Measurements from ENCODE around the gene IGSF11. TPM values are rescaled to one million over a fixed set of nuclear protein-coding genes. Genes with fewer than 3 reads are reported as not detected.

Gene IGSF11
- total RNA-seq, 1 donor from 2014 or later, result 1.1 TPM

GRCh38 chr3:118907909-118908308, 126.7 kb downstream of the IGSF11 start:
- Histone ChIP-seq H3K27me3 (ENCODE audit: control insufficient read depth, insufficient read depth, low read length) (no peaks in the 10 kb centered on the region), H3K36me3 (ENCODE audit: control insufficient read depth, insufficient read depth, low read length) (no peaks in the 10 kb centered on the region), H3K4me3 (ENCODE audit: low read depth, low read length) (no peak overlapping the region)
- TF ChIP-seq, protein P1, sequence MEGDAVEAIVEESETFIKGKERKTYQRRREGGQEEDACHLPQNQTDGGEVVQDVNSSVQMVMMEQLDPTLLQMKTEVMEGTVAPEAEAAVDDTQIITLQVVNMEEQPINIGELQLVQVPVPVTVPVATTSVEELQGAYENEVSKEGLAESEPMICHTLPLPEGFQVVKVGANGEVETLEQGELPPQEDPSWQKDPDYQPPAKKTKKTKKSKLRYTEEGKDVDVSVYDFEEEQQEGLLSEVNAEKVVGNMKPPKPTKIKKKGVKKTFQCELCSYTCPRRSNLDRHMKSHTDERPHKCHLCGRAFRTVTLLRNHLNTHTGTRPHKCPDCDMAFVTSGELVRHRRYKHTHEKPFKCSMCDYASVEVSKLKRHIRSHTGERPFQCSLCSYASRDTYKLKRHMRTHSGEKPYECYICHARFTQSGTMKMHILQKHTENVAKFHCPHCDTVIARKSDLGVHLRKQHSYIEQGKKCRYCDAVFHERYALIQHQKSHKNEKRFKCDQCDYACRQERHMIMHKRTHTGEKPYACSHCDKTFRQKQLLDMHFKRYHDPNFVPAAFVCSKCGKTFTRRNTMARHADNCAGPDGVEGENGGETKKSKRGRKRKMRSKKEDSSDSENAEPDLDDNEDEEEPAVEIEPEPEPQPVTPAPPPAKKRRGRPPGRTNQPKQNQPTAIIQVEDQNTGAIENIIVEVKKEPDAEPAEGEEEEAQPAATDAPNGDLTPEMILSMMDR (IDR thresholded peaks at IDR 0.05; ENCODE audit: insufficient read depth, low read length, severe bottlenecking), result no peak
- FAIRE-seq, result no peak
- DNase-seq (ENCODE audit: low read depth), result no peak

DNA sequence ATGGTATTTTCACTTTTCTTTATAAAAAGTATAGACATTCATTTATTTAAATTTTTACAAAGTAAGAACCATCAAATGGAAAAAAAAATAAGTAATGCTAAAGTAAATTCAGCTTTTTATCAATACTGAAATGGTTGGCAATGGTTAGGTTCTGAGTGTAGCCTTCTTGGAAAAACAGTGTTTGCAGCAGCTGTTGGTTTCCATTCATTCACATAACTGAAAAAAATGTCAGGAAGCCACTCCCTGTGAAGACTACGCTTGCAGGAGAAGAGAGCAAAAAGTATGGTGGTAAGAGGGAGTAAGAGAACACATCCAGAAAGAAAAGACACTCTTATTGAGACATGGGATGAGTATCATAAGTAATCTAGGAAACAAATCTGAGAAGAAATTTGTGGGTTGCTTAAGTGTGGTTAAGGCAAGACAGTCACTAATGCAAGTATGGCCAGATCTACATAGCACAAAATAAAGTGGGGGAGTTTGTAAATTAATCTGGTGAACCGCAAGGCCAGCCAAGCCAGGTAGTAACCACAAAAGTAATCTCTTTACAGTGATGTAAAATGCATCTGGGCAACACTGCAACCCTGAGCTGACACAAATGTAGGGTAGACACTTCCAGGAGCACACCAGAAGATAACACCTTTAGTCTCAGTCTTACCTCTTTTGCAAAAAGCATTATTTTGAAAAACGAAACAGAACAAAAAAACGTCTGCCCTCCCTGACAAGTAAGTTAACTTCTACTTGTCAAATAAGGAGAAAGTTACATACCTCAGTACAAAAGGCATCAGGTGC, 133.7 kb downstream of the IGSF11 start:
- FAIRE-seq, result no peak
- H3K4me3 ChIP-seq (ENCODE audit: low read depth, low read length), result no peak overlapping the region
- DNase-seq (ENCODE audit: low read depth), result no peak
- no peaks in the 10 kb centered on the region for H3K36me3 ChIP-seq (ENCODE audit: control insufficient read depth, insufficient read depth, low read length)
- TF ChIP-seq, protein P1 (IDR thresholded peaks at IDR 0.05; ENCODE audit: insufficient read depth, low read length, severe bottlenecking), result no peak
- H3K27me3 ChIP-seq (ENCODE audit: control insufficient read depth, insufficient read depth, low read length), result no peaks in the 10 kb centered on the region

DNA sequence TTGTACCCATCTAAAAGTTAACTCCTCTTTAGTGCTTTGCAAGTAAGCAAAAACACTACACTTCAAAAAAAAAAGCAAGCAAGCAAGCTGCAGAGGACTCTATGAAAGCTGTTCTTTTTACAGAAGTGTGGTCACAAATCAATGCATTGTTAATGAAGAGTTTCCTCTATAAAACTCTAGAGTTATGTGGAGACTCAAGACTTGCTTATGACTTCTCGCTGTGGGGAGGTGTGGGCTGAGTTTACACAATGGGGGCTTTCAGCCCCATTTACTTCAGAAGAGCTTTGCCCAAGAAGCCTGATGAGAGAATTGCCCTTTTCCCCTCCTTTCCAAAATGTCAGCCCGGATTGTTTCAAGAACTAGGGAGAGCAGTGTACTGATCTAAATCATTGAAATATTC, 144.4 kb downstream of the IGSF11 start:
- FAIRE-seq (no peak), DNase-seq (ENCODE audit: low read depth) (no peak)
- no peak overlapping the region for H3K4me3 ChIP-seq (ENCODE audit: low read depth, low read length)
- TF ChIP-seq, protein P1 (IDR thresholded peaks at IDR 0.05; ENCODE audit: insufficient read depth, low read length, severe bottlenecking), result no peak
- no peaks in the 10 kb centered on the region for H3K36me3 ChIP-seq (ENCODE audit: control insufficient read depth, insufficient read depth, low read length)
- no peaks in the 10 kb centered on the region for H3K27me3 ChIP-seq (ENCODE audit: control insufficient read depth, insufficient read depth, low read length)

GRCh38 chr3:118889691-118890090, 145.0 kb downstream of the IGSF11 start:
- FAIRE-seq, result no peak
- H3K27me3 ChIP-seq (ENCODE audit: control insufficient read depth, insufficient read depth, low read length), result no peaks in the 10 kb centered on the region
- TF ChIP-seq, protein P1 (IDR thresholded peaks at IDR 0.05; ENCODE audit: insufficient read depth, low read length, severe bottlenecking), result no peak
- no peak overlapping the region for H3K4me3 ChIP-seq (ENCODE audit: low read depth, low read length)
- no peak for DNase-seq (ENCODE audit: low read depth)
- H3K36me3 ChIP-seq (ENCODE audit: control insufficient read depth, insufficient read depth, low read length), result no peaks in the 10 kb centered on the region

DNA sequence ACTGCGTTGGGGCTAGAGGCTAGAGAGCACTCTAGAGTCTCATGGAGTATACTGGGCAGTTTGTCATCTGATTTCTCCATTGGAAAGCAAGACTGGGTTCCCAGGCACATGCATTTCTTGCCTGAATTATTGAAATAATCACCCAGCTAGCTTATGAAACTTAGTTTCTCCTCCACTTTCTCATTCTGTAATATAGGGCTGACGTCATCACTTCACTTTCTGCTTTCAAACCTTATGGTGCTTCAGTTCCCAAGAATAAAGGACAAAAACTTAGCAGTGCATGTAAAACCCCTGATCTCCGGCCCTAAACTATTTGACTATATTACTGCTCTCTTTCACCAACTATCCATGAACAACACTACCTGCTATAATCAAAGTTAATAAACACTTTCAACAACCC, 147.9 kb downstream of the IGSF11 start:
- no peaks in the 10 kb centered on the region for H3K27me3 ChIP-seq (ENCODE audit: control insufficient read depth, insufficient read depth, low read length)
- no peak for FAIRE-seq
- TF ChIP-seq, protein P1 (IDR thresholded peaks at IDR 0.05; ENCODE audit: insufficient read depth, low read length, severe bottlenecking), result no peak

More for the DNA sequence above, 147.9 kb downstream of the IGSF11 start:
- no peak for DNase-seq (ENCODE audit: low read depth)
- Histone ChIP-seq H3K36me3 (ENCODE audit: control insufficient read depth, insufficient read depth, low read length) (no peaks in the 10 kb centered on the region), H3K4me3 (ENCODE audit: low read depth, low read length) (no peak overlapping the region)

All from bronchial epithelial cell (primary cell).